ENCODE measurements around the gene AP2A2. TPM values are rescaled to one million over a fixed set of nuclear protein-coding genes. Genes with fewer than 3 reads are reported as not detected.

The AP2A2 gene
- total RNA-seq, 1 donor from 2014 or later, result 69.5 TPM

GRCh38 chr11:1053121-1053901 lies 127.6 kb downstream of the AP2A2 start:
- intact Hi-C loops (cut with micrococcal nuclease), result no loop called here

- intact Hi-C loops (cut with micrococcal nuclease), result no loop called here
Observed at GRCh38 chr11:1054143-1055108, 128.8 kb downstream of the AP2A2 start.

GRCh38 chr11:1055109-1055703 lies 129.5 kb downstream of the AP2A2 start:
- intact Hi-C loops (cut with micrococcal nuclease), result no loop called here

GRCh38 chr11:1055990-1056771 lies 130.5 kb downstream of the AP2A2 start:
- intact Hi-C loops (cut with micrococcal nuclease), result no loop called here

GRCh38 chr11:1057806-1058205 lies 132.1 kb downstream of the AP2A2 start:
- intact Hi-C loops (cut with micrococcal nuclease), result no loop called here

GRCh38 chr11:1059759-1060158 lies 134.1 kb downstream of the AP2A2 start:
- intact Hi-C loops (cut with micrococcal nuclease), result no loop called here

- intact Hi-C loops (cut with micrococcal nuclease), result no loop called here
Observed at GRCh38 chr11:1060410-1060809, 134.7 kb downstream of the AP2A2 start.

GRCh38 chr11:1060852-1061616 lies 135.4 kb downstream of the AP2A2 start:
- intact Hi-C loops (cut with micrococcal nuclease), result no loop called here

Other genes with a start within 250 kb of the AP2A2 start
- 49.3 and 52.6 TPM in 2 replicates for gene DEAF1, start 230.6 kb upstream of the AP2A2 start, total RNA-seq
- gene TMEM80, start 230.1 kb upstream of the AP2A2 start, total RNA-seq, result 21.9 and 22.6 TPM in 2 replicates
- gene EPS8L2, start 219.6 kb upstream of the AP2A2 start, total RNA-seq, result 12.3 and 12.6 TPM in 2 replicates
- gene TALDO1, start 178.4 kb upstream of the AP2A2 start, total RNA-seq, result 261 and 277 TPM in 2 replicates
- gene GATD1, start 148.4 kb upstream of the AP2A2 start, total RNA-seq, result 60.8 and 61.5 TPM in 2 replicates
- 1.6 and 2.0 TPM in 2 replicates for gene CEND1, start 135.8 kb upstream of the AP2A2 start, total RNA-seq
- gene SLC25A22, start 127.6 kb upstream of the AP2A2 start, total RNA-seq, result 57.4 and 57.9 TPM in 2 replicates
- 40.1 and 41.9 TPM in 2 replicates for gene PIDD1, start 120.6 kb upstream of the AP2A2 start, total RNA-seq
- gene RPLP2, start 115.9 kb upstream of the AP2A2 start, total RNA-seq, result 2,156 and 2,169 TPM in 2 replicates
- gene PNPLA2, start 107.0 kb upstream of the AP2A2 start, total RNA-seq, result 43.0 and 50.3 TPM in 2 replicates
- 6.4 and 8.0 TPM in 2 replicates for gene CRACR2B, start 98.0 kb upstream of the AP2A2 start, total RNA-seq
- 41.4 and 42.4 TPM in 2 replicates for gene CD151, start 92.9 kb upstream of the AP2A2 start, total RNA-seq
- 105 and 106 TPM in 2 replicates for gene POLR2L, start 83.3 kb upstream of the AP2A2 start, total RNA-seq
- 8.5 and 8.8 TPM in 2 replicates for gene TSPAN4, start 83.0 kb upstream of the AP2A2 start, total RNA-seq
- 51.8 and 58.9 TPM in 2 replicates for gene CHID1, start 15.1 kb upstream of the AP2A2 start, total RNA-seq
- gene MUC6, start 110.8 kb downstream of the AP2A2 start, total RNA-seq, result not detected in 2 replicates
- gene MUC2, start 149.0 kb downstream of the AP2A2 start, total RNA-seq, result not detected in 2 replicates
- gene MUC5AC, start 232.1 kb downstream of the AP2A2 start, total RNA-seq, result not detected in 2 replicates